ENCODE data around the gene SCMH1.
"Not testable (repeated sequence)": the region's sequence is repeated elsewhere in the genome, so short reads cannot be mapped to it uniquely, and the experiment has no call there.

Gene SCMH1

DNA sequence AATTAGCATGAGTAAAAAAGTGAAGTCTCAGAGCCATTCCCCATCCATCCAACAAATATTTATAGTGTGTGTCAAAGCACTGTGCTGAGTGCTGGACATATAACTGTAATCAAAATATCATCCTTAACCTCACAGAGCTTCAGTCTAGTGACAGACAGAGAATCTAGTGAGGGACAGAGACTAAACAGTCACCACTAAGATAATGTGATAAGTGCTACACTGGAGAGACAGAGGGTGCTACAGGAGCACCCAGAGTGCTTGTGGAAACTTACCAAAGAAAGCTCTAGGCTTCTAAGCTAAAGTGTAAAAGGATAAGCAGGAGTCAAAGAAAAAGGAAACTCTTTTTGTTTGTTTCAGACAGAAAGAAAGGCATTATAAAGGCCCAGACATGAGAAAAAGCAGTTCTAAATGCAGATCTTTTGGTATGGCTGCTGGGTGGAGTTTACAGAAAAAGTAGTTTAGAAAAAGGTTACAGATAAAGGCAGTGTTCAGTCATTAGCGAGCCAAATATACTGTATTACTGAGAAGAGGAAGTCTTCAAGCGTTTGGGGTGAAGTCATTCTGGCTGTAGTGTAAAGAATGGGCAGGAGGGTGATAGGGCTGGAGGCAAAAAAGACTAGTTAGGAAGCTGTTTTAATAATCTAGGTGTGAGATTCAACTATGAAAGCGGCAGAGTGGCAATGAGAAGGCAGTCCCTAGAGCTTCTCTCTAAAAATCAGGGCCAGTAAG, 83.8 kb downstream of the SCMH1 start:
- no peak overlapping the region for H3K27ac ChIP-seq (ENCODE audit: low read length)
- no peaks in the 10 kb centered on the region for H3K4me1 ChIP-seq (ENCODE audit: control insufficient read depth, insufficient read depth, low read length)
- H3K36me3 ChIP-seq (ENCODE audit: control insufficient read depth in 2 of 2, insufficient read depth in 2 of 2, low read length in 2 of 2): no peaks in the 10 kb centered on the region
- no peaks in the 10 kb centered on the region for H3K27me3 ChIP-seq (ENCODE audit: control insufficient read depth in 1 of 2, insufficient read depth in 2 of 2, low read length in 2 of 2)
- H3K9ac ChIP-seq (ENCODE audit: low read length in 2 of 2): peak overlapping the region in 1 of 2 donors; percentile 4
- H3K4me3 ChIP-seq (ENCODE audit: low read length in 2 of 2): no peak overlapping the region
- H3K9me3 ChIP-seq (ENCODE audit: control insufficient read depth in 2 of 2, low read length in 2 of 2): no peaks in the 10 kb centered on the region

DNA sequence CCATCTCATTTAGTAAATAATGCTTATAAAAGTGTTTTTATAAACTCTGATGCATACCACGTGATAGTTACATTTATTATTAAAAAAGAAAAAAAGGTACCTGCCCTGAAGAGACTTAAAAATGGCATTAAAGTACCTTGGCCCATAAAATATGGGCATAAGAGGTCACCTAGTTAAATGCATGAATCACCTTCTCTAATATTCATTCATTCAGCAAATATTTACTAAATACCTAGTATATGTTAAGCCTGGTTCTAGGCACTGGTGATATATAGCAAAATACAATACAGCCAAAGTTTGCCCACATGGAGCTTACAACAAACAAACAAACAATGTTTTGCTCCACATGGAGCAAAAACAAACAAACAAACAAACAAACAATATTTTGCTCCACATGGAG, 87.0 kb downstream of the SCMH1 start:
- Histone ChIP-seq H3K27me3 (ENCODE audit: control insufficient read depth in 1 of 2, insufficient read depth in 2 of 2, low read length in 2 of 2) (no peaks in the 10 kb centered on the region), H3K36me3 (ENCODE audit: control insufficient read depth in 2 of 2, insufficient read depth in 2 of 2, low read length in 2 of 2) (no peaks in the 10 kb centered on the region), H3K27ac (ENCODE audit: low read length) (no peak overlapping the region), H3K9me3 (ENCODE audit: control insufficient read depth in 2 of 2, low read length in 2 of 2) (no peaks in the 10 kb centered on the region), H3K9ac (ENCODE audit: low read length in 2 of 2) (no peak overlapping the region), H3K4me1 (ENCODE audit: control insufficient read depth, insufficient read depth, low read length) (peaks cover 8% of the 10 kb centered on the region), H3K4me3 (ENCODE audit: low read length in 2 of 2) (no peak overlapping the region)

DNA sequence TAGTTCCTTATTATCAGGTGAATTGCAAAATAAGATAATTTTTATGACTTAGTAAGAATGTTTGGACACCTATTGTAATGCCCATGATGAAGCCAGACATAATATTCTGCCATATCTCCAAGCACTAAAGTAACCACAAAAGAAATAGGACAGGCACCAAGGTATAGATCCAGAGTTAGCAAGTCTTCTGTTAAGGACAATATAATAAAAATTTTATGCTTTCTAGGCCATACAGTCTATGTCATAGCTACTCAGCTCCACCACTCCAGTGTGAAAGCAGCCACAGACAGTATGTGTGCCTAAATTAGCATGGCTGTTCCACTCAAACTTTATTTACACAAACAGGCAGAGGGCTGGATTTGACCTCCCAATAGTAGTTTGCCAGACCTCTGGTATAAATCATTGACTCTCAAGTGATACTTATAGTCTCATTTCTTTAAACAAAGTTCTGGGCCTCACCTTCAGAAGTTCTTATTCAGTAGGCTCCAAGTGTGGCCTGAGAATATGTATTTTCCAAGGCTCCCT, 88.3 kb downstream of the SCMH1 start:
- Histone ChIP-seq H3K27ac (ENCODE audit: low read length) (no peak overlapping the region), H3K4me1 (ENCODE audit: control insufficient read depth, insufficient read depth, low read length) (peaks cover 8% of the 10 kb centered on the region), H3K9ac (ENCODE audit: low read length in 2 of 2) (no peak overlapping the region), H3K36me3 (ENCODE audit: control insufficient read depth in 2 of 2, insufficient read depth in 2 of 2, low read length in 2 of 2) (peaks cover 0 to 8% of the 10 kb centered on the region in 2 donors), H3K27me3 (ENCODE audit: control insufficient read depth in 1 of 2, insufficient read depth in 2 of 2, low read length in 2 of 2) (no peaks in the 10 kb centered on the region), H3K9me3 (ENCODE audit: control insufficient read depth in 2 of 2, low read length in 2 of 2) (no peaks in the 10 kb centered on the region), H3K4me3 (ENCODE audit: low read length in 2 of 2) (no peak overlapping the region)

DNA sequence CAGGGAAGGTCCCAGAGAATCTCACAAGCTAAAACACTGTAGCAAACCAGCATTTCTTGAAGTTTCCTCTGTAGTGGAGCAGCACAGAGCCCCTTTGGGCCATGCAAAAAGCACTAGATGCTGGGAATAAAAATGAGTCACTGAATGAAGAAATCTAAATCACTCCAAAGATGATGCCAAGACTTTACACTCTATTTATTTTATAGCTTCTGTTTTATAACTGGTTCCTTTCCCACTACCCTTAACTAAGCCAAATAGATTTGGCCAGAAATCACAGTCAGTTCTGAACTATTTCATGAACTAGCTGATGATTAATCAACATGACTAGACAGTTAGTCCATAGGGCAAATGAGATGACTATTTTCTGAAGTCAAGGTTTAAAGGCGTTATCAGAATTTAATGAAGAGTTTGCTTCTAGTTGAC, 89.5 kb downstream of the SCMH1 start:
- no peaks in the 10 kb centered on the region for H3K27me3 ChIP-seq (ENCODE audit: control insufficient read depth in 1 of 2, insufficient read depth in 2 of 2, low read length in 2 of 2)
- H3K27ac ChIP-seq (ENCODE audit: low read length): peak overlapping the region; percentile 56
- H3K36me3 ChIP-seq (ENCODE audit: control insufficient read depth in 2 of 2, insufficient read depth in 2 of 2, low read length in 2 of 2): peaks cover 0 to 8% of the 10 kb centered on the region in 2 donors
- H3K4me3 ChIP-seq (ENCODE audit: low read length in 2 of 2): no peak overlapping the region
- H3K4me1 ChIP-seq (ENCODE audit: control insufficient read depth, insufficient read depth, low read length): peaks cover 8% of the 10 kb centered on the region
- H3K9ac ChIP-seq (ENCODE audit: low read length in 2 of 2): peak overlapping the region in 1 of 2 donors; percentile 64
- no peaks in the 10 kb centered on the region for H3K9me3 ChIP-seq (ENCODE audit: control insufficient read depth in 2 of 2, low read length in 2 of 2)

DNA sequence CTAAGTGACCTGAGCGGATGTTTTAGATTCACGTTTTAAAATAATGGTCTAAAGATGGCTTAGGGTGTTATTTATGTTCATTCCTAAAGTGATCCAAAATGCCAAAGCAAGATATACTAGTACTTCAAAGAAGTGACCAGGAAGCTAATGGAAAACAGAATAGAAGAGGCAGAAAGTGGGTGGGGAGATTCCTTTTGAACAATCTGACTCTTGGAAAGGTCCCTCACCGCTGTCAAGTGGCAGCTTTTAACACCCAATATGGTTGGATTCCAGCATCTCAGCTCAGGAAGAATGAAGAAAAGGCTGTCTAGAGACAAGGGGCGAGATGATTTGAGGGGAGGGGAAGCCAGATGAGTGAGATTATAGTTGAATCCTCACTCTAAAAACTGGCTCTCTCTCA, 90.3 kb downstream of the SCMH1 start:
- H3K4me1 ChIP-seq (ENCODE audit: control insufficient read depth, insufficient read depth, low read length): peaks cover 8% of the 10 kb centered on the region
- H3K36me3 ChIP-seq (ENCODE audit: control insufficient read depth in 2 of 2, insufficient read depth in 2 of 2, low read length in 2 of 2): peaks cover 0 to 8% of the 10 kb centered on the region in 2 donors
- H3K9ac ChIP-seq (ENCODE audit: low read length in 2 of 2): peak overlapping the region in 1 of 2 donors; percentile 64
- H3K27me3 ChIP-seq (ENCODE audit: control insufficient read depth in 1 of 2, insufficient read depth in 2 of 2, low read length in 2 of 2): no peaks in the 10 kb centered on the region
- H3K4me3 ChIP-seq (ENCODE audit: low read length in 2 of 2): no peak overlapping the region
- peak overlapping the region; percentile 56 for H3K27ac ChIP-seq (ENCODE audit: low read length)
- no peaks in the 10 kb centered on the region for H3K9me3 ChIP-seq (ENCODE audit: control insufficient read depth in 2 of 2, low read length in 2 of 2)

DNA sequence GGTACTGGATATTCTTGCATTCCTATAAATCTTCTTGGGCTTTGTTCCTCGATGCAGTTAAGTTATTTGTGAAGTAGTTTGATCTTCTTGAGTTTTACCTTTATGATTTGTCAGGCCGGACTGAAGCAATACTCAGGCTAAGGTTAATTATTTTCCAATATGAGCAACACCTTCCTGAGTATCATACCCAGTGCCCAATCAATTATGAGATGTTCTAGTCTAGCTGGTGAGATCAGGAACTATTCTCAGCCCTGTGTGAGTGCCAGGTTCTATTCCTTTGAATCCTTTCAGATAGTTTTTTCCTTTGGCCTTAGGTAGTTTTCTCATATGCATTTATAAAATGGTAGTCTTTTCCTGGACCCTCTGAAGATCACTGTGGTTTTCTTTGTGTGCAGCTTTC, 92.5 kb downstream of the SCMH1 start:
- Histone ChIP-seq H3K27ac (ENCODE audit: low read length) (no peak overlapping the region), H3K36me3 (ENCODE audit: control insufficient read depth in 2 of 2, insufficient read depth in 2 of 2, low read length in 2 of 2) (peaks cover 0 to 13% of the 10 kb centered on the region in 2 donors)

DNA sequence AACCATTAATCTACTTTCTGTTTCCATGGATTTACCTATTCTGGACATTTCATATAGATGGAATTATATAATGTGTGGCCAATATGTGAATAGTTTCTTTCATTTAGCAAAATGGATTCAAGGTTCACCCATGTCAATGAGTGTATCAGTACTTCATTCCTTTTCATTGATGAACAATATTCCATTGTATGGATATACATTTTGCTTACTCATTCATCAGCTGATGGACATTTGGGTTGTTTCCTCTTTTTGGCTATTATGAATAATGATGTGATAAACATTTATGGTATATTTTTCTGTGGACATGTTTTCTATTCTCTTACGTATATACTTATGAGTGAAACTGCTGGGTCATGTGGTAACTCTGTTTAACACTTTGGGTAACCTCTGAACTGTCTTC, 97.8 kb downstream of the SCMH1 start:
- no peak overlapping the region for H3K9ac ChIP-seq (ENCODE audit: low read length in 2 of 2)
- H3K27ac ChIP-seq (ENCODE audit: low read length): no peak overlapping the region
- H3K9me3 ChIP-seq (ENCODE audit: control insufficient read depth in 2 of 2, low read length in 2 of 2): no peaks in the 10 kb centered on the region
- no peaks in the 10 kb centered on the region for H3K4me1 ChIP-seq (ENCODE audit: control insufficient read depth, insufficient read depth, low read length)
- H3K4me3 ChIP-seq (ENCODE audit: low read length in 2 of 2): no peak overlapping the region
- H3K27me3 ChIP-seq (ENCODE audit: control insufficient read depth in 1 of 2, insufficient read depth in 2 of 2, low read length in 2 of 2): no peaks in the 10 kb centered on the region
- peaks cover 7 to 21% of the 10 kb centered on the region in 2 donors for H3K36me3 ChIP-seq (ENCODE audit: control insufficient read depth in 2 of 2, insufficient read depth in 2 of 2, low read length in 2 of 2)

More for the DNA sequence above, 92.5 kb downstream of the SCMH1 start:
- Histone ChIP-seq H3K4me1 (ENCODE audit: control insufficient read depth, insufficient read depth, low read length) (peaks cover 8% of the 10 kb centered on the region), H3K9me3 (ENCODE audit: control insufficient read depth in 2 of 2, low read length in 2 of 2) (no peaks in the 10 kb centered on the region), H3K27me3 (ENCODE audit: control insufficient read depth in 1 of 2, insufficient read depth in 2 of 2, low read length in 2 of 2) (no peaks in the 10 kb centered on the region), H3K4me3 (ENCODE audit: low read length in 2 of 2) (no peak overlapping the region), H3K9ac (ENCODE audit: low read length in 2 of 2) (no peak overlapping the region)

DNA sequence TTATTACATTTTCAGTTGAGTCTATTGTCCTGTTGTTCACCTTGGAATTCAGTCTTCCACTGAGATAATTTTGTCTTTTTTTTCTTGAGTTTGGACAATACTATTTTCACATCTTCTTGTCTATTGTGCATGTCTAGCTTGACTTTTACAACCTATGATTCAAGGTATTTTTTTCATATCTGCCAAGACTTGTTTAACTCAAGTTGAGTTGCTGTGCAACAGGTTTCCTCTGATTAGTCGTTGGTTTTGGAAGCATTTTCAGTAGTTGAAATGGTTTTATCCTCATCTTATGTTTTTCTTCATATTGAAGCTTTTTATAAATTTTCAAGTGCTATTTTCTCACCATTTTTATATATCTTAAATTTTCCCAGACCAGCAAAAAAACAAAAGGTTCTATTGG, 103.6 kb downstream of the SCMH1 start:
- H3K36me3 ChIP-seq (ENCODE audit: control insufficient read depth in 2 of 2, insufficient read depth in 2 of 2, low read length in 2 of 2): peaks cover 7 to 16% of the 10 kb centered on the region in 2 donors
- no peaks in the 10 kb centered on the region for H3K4me1 ChIP-seq (ENCODE audit: control insufficient read depth, insufficient read depth, low read length)
- H3K27ac ChIP-seq (ENCODE audit: low read length): no peak overlapping the region
- no peaks in the 10 kb centered on the region for H3K9me3 ChIP-seq (ENCODE audit: control insufficient read depth in 2 of 2, low read length in 2 of 2)
- H3K9ac ChIP-seq (ENCODE audit: low read length in 2 of 2): no peak overlapping the region
- H3K27me3 ChIP-seq (ENCODE audit: control insufficient read depth in 1 of 2, insufficient read depth in 2 of 2, low read length in 2 of 2): no peaks in the 10 kb centered on the region
- H3K4me3 ChIP-seq (ENCODE audit: low read length in 2 of 2): no peak overlapping the region

DNA sequence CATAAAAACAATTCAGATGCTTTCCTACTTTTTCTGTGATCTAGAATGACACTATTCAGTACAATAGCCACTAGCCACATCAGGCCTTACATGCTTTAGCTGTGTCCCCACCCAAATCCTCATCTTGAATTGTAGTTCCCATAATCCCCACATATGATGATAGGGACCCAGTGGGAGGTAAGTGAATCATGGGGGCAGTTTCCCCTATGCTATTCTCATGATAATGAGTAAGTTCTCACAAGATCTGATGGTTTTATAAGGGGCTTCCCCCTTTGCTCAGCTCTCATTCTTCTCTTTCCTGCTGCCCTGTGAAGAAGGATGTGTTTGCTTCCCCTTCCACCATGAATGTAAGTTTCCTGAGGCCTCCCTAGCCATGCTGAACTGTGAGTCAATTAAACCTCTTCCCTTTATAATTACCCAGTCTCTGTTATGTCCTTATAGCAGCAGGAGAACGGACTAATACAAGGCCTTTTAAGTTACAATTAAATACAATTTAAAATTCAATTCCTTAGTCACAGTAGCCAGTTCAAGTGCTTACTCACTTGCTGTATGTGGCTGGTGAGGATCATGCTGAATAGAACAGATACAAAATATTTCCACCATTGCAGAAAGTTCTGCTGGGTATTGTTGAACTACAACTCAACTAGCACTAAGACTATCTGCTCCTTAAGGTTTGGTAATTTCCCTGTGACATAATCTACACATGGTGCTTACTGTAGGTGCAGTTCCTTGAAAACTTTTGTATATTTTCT, 106.7 kb downstream of the SCMH1 start:
- H3K27ac ChIP-seq (ENCODE audit: low read length): no peak overlapping the region
- no peaks in the 10 kb centered on the region for H3K4me1 ChIP-seq (ENCODE audit: control insufficient read depth, insufficient read depth, low read length)
- no peaks in the 10 kb centered on the region for H3K27me3 ChIP-seq (ENCODE audit: control insufficient read depth in 1 of 2, insufficient read depth in 2 of 2, low read length in 2 of 2)
- no peak overlapping the region for H3K9ac ChIP-seq (ENCODE audit: low read length in 2 of 2)
- no peak overlapping the region for H3K4me3 ChIP-seq (ENCODE audit: low read length in 2 of 2)
- no peaks in the 10 kb centered on the region for H3K9me3 ChIP-seq (ENCODE audit: control insufficient read depth in 2 of 2, low read length in 2 of 2)
- H3K36me3 ChIP-seq (ENCODE audit: control insufficient read depth in 2 of 2, insufficient read depth in 2 of 2, low read length in 2 of 2): peaks cover 0 to under 1% of the 10 kb centered on the region in 2 donors

DNA sequence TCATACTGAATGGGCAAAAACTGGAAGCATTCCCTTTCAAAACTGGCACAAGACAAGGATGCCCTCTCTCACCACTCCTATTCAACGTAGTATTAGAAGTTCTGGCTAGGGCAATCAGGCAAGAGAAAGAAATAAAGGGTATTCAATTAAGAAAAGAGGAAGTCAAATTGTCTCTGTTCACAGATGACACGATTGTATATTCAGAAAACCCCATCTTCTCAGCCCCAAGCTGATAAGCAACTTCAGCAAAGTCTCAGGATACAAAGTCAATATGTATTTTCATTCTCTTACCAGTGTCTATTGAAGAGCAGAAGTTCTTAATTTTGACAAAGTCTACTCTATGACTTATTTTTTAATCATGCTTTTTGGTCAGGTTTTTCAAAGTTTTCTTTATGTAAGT, 107.8 kb downstream of the SCMH1 start:
- H3K36me3 ChIP-seq (ENCODE audit: control insufficient read depth in 2 of 2, insufficient read depth in 2 of 2, low read length in 2 of 2); H3K9ac ChIP-seq (ENCODE audit: low read length in 2 of 2); H3K27me3 ChIP-seq (ENCODE audit: control insufficient read depth in 1 of 2, insufficient read depth in 2 of 2, low read length in 2 of 2); H3K4me3 ChIP-seq (ENCODE audit: low read length in 2 of 2); H3K4me1 ChIP-seq (ENCODE audit: control insufficient read depth, insufficient read depth, low read length); H3K27ac ChIP-seq (ENCODE audit: low read length); H3K9me3 ChIP-seq (ENCODE audit: control insufficient read depth in 2 of 2, low read length in 2 of 2): not testable (repeated sequence)

Measured in stomach smooth muscle (tissue), 2 donors.